Right kidney (tissue), 1 donor: ENCODE measurements around the gene POLR2M.

ENCODE experiments used
- DNase-seq: peaks from one replicate; pipeline ENCODE4 v3.0.0-alpha.2; 2016

Gene POLR2M

GRCh38 chr15:57736591-57736990 lies 30.1 kb downstream of the POLR2M start:
- DNase-seq, result no peak

GRCh38 chr15:57738734-57739237 lies 32.3 kb downstream of the POLR2M start:
- DNase-seq, result no peak

GRCh38 chr15:57740048-57740447 lies 33.5 kb downstream of the POLR2M start:
- no peak for DNase-seq

GRCh38 chr15:57741089-57741488 lies 34.6 kb downstream of the POLR2M start:
- DNase-seq, result no peak

GRCh38 chr15:57743424-57743823 lies 36.9 kb downstream of the POLR2M start:
- DNase-seq, result no peak

- DNase-seq, result no peak
These were observed 40.3 kb downstream of the POLR2M start for GRCh38 chr15:57746786-57747185.

GRCh38 chr15:57747206-57747896 lies 40.8 kb downstream of the POLR2M start:
- no peak for DNase-seq

GRCh38 chr15:57751177-57751800 lies 44.8 kb downstream of the POLR2M start:
- DNase-seq, result no peak

- no peak for DNase-seq
These were observed 45.9 kb downstream of the POLR2M start for GRCh38 chr15:57752436-57752835.

- DNase-seq, result no peak
These were observed 46.3 kb downstream of the POLR2M start for GRCh38 chr15:57752840-57753239.

GRCh38 chr15:57756466-57756865 lies 50.0 kb downstream of the POLR2M start:
- DNase-seq, result no peak

- no peak for DNase-seq
These were observed 52.0 kb downstream of the POLR2M start for GRCh38 chr15:57758560-57758959.

GRCh38 chr15:57761562-57761961 lies 55.0 kb downstream of the POLR2M start:
- no peak for DNase-seq

GRCh38 chr15:57762302-57762701 lies 55.8 kb downstream of the POLR2M start:
- DNase-seq, result no peak

- no peak for DNase-seq
These were observed 56.9 kb downstream of the POLR2M start for GRCh38 chr15:57763176-57763964.
